Endometrial microvascular endothelial cells (primary cell): ENCODE results near the gene DLGAP1. TPM values are rescaled to one million over a fixed set of nuclear protein-coding genes. Genes with fewer than 3 reads are reported as not detected.

Source experiments
- in situ Hi-C: cut with HindIII; loops from 2 replicates; pipeline ENCODE4 v1.10.0; 2017; ENCODE audit warnings: low sequenced_read_pairs, low pct_unique_long_range_greater_than_20kb; ENCODE audit errors: inconsistent ontology term
- total RNA-seq: library from RNA; depleted of rRNA; stranded (reverse); fragments of >200 nt; gene quantifications from one replicate; pipeline ENCODE4 v1.2.3, GENCODE V29; 2015; ENCODE audit errors: inconsistent ontology term

Gene DLGAP1
- total RNA-seq, 1 donor from 2014 or later = not detected

DNA sequence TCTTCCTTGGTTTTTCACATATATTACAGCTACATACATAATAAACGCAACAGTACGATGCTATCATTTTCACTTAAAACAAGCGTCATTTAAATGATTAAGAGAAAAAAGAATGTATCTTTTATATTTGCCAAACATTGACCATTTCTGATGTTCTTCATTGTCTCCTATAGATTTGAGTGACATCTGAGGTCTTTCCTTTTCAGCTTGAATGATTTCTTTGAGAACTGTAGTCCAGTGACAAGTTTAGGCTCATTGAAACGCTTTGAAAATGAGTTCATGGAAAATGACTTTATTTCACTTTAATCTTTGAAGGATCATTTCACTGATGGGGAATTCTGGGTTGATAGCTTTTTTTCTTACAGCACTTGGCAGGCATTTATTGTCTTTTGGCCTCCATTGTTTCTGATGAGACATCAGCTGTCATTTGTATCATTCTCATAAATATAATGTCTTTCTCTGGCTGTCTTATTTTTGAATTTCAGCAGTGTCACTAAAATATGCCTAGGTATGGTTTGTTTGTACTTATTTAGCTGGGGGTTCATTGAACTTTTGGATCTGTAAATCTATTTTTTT, 994.2 kb downstream of the DLGAP1 start:
- in situ Hi-C loops = loop anchor here (25.0 kb wide), 1 partner anchor 199 kb away; the partner anchor contains the start of gene MYL12B

DNA sequence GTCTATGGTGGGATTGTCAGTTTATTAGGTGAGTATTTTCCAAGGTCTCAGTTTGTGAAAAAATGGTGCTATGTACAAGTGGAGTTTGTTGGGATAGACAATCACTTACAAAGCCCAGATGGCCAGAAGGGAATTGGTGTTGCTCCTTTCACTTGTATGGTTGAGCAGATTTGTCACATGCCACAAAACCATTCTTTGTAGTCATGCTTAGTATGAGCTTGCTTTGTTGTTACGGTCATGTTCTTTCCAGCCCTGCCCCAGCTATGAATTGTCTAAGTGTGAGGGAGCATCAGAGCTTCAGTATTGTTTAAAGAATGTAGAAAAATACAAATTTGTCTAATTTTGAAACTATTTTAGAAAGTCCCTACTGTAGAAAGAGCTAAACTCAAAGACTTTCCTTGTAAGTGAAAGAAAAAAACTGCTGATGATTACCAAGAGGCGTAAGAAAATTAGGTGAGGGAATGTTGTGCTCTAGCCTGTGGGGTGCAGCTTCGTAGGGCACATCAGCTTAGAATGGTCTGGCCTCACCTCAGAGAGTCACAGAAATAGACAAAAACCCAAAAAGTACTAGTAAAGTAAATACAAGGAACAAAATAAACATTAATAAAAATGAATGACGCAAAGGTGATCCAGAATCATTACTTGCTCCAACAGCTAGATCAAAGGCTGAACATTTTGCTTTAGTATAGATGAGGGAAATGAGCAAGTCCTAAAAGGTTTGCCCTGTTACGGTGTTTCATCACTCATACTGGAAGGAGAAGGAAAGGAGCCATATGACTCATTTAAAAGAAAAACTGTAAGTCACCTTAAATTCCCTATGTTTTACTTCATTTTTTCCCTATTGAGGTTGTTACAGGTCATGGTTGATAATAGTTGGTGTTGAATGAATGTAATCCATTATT, 995.9 kb downstream of the DLGAP1 start:
- in situ Hi-C loops = loop anchor here (10.0 to 25.0 kb wide), 2 partner anchors 197 to 206 kb away; partner anchors contain the start of gene MYL12B

DNA sequence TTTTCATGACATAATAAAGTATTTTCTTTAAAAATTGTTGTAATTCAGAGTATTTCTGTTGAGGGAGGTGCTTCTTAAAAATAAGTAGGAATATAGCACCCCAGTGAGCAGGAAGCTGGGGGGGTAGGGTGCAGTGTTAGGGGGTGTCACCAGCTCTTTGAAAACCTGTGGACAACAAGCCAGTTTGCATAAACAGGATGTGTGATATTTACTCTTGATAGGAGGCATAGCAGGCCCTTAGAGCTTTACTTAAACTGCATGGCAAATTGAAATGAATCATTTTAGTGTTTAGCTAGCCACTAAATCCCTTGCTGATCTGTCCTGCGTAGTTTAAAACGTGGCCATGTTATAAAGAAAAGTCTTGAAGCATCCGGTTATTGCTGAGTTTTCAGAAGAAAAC, 996.7 kb downstream of the DLGAP1 start:
- in situ Hi-C loops = loop anchor here (10.0 to 25.0 kb wide), 2 partner anchors 196 to 206 kb away; partner anchors contain the start of gene MYL12B

DNA sequence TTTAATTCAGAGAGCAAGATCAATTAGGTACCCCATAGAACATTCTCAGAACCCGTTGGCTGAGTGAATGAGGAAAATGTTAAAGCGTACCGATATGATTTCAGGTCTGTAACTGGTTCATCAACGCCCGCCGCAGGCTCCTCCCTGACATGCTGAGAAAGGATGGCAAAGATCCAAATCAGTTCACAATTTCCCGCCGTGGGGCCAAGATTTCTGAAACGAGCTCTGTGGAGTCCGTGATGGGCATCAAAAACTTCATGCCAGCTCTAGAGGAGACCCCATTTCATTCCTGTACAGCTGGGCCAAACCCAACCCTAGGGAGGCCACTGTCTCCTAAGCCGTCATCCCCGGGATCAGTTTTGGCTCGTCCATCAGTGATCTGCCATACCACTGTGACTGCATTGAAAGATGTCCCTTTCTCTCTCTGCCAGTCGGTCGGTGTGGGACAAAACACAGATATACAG, 997.8 kb downstream of the DLGAP1 start:
- in situ Hi-C loops = loop anchor here (10.0 to 25.0 kb wide), 2 partner anchors 195 to 208 kb away; partner anchors contain the start of gene MYL12B

DNA sequence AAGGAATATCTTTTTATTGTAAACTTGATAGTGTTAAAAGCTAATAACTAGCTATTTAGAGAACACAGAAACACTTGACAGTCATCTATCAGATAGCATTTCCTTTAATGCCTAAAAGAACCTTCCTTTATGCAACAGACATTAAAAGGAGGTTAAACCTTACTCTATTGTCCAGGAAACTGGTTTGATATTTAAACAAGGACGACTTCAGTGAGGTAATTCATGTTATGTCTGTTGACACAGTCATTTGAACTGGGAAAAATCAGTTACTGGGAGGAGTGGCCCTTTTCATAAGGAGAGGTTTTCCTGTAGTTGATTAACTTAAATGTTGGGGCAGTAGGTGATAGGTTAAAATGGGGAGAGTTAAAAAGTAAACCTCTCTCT, 998.4 kb downstream of the DLGAP1 start:
- in situ Hi-C loops = loop anchor here (10.0 to 25.0 kb wide), 2 partner anchors 194 to 208 kb away; partner anchors contain the start of gene MYL12B

DNA sequence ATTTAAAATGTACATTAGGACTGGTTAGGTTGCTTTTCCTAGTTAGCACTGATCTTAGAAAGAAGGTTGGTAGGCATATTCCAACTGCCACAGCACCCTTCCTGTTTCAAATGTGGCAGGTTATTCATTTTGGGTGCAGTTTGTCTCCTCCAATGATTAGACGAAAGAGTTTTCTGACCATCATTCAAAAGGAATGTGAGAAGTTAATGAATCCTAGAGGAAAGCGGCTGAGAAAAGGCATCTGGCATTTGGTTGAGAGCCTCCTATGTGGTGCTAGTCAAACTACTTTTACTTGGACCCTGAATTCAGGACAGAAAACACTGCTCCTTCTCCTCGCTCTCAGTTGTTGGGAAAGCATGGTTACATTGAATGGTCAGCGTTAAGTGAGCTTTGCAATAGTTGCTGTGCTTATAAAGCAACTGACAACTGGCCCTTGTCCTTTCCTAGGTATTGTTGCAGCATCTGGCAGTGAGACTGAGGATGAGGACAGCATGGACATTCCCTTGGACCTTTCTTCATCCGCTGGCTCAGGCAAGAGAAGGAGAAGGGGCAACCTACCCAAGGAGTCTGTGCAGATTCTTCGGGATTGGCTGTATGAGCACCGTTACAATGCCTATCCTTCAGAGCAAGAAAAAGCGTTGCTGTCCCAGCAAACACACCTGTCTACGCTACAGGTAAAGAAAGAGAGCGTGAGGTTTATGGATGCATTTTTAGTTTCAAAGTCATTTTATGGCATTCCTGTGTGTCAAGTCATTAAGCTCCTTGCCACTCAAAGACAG, 999.0 kb downstream of the DLGAP1 start:
- in situ Hi-C loops = loop anchor here (10.0 to 25.0 kb wide), 2 partner anchors 194 to 209 kb away; partner anchors contain the start of gene MYL12B

DNA sequence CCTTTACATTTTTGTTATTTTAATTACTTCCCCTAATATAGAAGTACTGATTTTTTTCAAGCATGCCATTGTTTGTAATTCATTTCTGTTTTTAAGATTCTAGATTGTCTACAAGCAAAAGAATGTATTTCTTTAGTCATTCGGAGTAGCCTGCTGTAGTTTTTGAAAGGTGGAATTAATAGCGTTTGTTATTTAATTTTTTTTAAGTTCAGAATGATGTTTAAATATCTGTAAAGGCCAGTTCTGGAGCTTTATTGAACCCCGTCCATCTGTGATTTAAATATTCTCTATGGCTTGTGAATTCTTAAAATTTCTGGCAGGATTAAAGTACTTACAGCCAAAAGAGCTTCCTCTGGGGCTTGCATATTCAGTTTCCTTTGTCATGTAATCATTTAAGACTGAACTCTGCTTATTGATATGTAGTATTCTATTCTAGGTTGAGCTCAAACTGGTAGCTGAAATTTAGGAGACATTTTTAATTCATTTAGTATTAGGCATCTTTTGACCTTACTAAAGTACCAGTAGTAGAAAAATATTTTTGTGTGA, 999.9 kb downstream of the DLGAP1 start:
- in situ Hi-C loops = loop anchor here (10.0 to 25.0 kb wide), 2 partner anchors 193 to 210 kb away; partner anchors contain the start of gene MYL12B

DNA sequence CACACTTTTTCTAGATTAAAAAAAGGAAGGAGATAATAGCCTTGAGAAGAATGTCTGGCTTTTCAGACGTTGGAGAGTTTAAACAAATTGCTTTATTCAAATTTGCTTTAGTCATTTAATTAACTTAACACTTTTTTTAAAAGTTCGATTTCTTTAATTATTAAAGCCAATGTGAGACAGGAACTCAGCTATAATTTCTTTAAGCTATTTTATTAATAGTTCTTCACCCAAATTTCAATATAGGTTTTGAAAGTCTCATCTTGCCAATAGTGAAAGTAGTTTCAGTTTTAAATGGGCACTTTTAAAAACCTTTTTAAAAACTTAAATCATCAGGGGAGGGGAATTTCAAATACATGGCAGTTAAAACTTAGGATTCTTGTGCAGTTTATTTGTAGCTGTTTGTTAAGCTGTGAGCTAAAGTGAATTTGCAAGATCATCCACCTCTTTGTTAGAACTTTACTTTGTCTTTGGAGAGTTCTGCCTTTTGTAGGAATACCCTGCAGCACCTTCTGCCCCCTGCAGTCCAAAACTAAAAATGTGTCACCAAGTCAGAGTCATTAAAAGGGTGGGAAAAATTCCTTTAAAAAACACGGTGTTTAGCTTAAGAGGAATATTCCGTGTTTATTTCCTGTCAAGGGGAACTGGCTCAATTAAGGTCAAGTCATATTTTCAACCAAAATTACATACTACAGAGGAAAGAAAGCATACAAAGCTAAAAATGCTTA, 1000.6 kb downstream of the DLGAP1 start:
- in situ Hi-C loops = loop anchor here (5.0 to 25.0 kb wide), 3 partner anchors 128 to 210 kb away; partner anchors contain the start of gene MYL12B

DNA sequence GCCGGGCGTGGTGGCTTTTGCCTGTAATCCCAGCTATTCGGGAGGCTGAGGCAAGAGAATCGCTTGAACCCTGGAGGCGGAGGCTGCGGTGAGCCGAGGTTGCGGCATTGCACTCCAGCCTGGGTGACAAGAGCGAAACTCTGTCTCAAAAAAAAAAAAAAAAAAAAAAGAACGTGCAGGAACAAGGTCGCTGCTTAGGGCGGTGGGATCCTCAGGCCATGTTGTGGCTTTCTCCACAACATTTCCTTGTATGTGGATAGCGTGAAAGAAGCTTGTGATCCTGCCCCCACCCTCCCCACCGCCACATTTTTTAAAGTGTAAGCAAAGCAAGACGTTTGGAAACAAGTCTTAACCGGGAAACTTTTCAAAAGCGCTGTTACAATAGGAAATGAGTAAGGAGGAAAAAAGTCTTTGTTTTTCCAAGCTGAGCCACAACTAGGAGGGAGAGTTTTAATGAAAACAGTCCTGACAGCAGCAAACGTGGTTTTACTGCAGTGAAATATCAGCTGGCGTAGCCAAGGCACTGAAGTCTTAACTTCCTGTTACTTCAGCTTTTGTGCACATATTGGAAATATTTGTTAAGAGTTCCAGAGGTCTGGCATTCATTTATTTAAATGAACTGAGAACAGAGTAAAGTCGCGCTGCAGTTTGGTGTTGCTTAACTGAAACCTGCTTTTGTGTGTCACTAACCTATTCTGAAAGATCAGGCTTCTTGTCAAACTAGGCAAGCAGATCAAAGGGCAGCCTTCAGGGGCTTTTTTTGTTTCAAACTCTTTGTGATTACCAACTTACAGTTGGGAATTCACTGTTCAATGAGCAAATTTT, 1001.4 kb downstream of the DLGAP1 start:
- in situ Hi-C loops = loop anchor here (5.0 to 25.0 kb wide), 3 partner anchors 129 to 211 kb away; partner anchors contain the start of gene MYL12B

DNA sequence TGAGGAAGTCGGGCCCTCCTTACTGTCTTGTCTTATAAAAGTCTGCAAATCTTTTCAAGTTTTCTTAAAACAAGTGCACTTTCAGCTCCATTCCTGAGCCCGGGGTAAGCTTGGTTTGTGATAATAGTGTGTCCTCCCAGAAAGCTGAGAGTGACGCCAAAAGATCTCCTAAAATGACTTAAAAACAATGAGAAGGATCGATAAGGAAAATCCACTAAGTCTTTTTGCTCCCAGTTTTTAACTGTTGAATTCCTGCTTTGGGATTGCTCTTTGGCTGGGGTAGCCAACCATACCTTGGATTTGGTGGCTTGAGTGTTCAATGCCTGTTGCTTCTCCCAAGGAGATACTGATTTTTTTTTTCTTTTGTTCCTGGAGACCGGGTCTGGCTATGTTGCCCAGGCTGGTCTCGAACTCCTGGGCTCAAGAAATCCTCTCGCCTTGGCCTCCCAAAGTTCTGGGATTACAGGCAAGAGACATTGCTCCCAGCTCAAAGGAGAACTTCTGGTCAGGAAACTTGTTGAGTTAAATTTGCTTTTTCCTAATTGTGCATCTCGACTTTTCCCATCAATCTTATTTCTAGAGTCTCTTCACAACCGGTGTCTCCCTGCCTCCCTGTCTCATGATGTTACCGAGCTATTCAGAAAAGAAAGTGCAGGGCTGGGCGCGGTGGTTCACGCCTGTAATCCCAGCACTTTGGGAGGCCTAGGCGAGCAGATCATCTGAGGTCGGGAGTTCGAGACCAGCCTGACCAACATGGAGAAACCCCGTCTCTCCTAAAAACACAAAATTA, 1002.2 kb downstream of the DLGAP1 start:
- in situ Hi-C loops = loop anchor here (5.0 to 25.0 kb wide), 3 partner anchors 129 to 212 kb away; partner anchors contain the start of gene MYL12B

DNA sequence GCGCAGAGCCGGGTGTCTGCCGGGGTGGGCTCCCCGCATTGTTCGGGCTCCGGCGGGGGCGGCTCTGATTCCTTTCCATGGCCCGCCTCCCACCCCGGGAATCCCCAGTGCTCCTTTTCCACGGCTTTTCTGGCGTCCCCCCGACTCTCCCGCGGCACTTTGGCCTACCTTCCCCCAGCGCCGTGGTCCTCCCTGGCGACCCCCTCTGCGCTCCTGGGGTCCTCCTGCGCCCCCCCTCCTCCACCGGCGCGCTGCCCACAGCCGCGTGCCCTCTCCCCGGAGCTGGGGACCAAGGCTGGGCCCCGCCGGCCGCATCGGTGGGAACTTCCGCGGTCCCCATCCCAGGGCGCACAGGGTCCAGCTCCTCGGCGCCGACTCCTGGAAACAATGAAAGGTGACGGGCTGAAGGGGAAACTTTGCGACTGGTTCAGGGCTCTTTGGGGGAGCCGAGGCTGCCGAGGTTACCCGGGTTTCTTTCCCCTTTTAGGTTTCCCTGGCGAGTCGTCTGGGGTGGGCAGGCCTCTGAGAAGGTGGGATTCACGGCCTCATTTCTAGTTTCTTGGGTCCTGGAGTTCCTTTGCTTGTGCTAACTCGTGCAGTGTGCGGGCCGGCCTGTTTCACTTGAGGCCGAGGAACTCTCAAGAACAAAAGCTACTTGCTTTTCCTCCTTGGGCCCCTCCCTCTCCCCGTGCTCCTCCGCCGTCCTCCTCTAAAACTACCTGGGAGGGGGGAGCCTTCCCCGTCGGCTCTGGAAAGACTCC, 1002.9 kb downstream of the DLGAP1 start:
- in situ Hi-C loops = loop anchor here (5.0 to 25.0 kb wide), 3 partner anchors 130 to 213 kb away; partner anchors contain the start of gene MYL12B

DNA sequence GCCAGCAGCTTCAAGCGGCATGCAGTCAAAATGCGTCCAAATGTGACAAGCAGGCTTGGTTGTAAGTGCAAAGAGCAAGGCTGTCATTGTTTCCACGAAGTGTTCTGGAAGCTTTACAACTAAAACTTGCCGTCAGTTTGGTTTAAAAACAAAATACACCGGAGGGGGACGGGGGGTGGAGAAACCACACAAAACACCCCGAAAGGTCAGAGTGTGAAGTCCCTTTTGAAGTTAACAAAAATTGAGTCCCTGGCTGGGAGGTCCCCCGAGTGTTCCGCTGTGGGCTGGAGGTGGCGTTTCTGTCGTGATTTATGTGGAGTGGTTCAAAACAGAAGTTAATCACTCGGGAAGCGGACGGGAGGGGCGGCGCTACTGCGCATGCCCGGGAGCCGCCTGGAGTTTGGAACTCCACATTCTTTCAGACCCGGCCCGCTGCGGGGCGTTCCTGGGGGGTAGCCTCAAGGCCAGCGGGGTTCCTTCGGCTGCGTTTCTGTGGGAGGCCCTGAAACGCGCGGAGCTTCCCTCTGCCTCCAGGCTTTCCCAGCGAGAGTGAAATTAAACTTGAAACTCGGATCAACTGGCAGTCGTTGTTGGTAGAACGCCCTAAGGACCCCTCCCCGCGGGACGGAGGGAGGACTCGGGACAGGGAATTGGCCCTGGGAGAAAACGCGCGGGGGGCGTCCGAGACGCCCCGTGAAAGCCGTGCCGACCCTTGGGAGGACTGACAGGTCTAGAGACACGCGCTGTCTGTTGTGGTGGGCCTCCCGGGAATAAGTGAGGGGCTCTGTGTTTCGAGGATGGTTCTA, 1003.7 kb downstream of the DLGAP1 start:
- in situ Hi-C loops = loop anchor here (5.0 to 25.0 kb wide), 3 partner anchors 131 to 213 kb away; partner anchors contain the start of gene MYL12B

DNA sequence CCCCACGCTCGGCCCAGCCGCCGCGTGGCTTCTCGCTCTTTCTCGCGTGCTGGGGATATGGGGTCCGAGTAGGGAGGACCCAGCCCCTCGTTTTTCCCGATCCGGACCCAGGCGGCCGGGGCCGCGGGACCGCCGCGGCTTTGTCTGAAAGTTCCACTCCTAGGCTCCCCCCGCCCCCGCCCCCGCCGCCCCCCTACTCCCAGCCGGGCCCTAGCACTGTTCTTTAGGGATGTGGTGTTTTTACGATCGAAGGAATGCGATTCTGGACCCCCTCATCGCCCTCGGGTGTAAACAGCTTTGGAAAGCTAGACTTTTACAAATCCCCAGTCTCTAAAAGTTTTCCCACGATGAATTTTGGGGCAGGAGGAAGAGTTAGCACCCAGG, 1004.3 kb downstream of the DLGAP1 start:
- in situ Hi-C loops = loop anchor here (5.0 to 25.0 kb wide), 3 partner anchors 132 to 214 kb away; partner anchors contain the start of gene MYL12B

DNA sequence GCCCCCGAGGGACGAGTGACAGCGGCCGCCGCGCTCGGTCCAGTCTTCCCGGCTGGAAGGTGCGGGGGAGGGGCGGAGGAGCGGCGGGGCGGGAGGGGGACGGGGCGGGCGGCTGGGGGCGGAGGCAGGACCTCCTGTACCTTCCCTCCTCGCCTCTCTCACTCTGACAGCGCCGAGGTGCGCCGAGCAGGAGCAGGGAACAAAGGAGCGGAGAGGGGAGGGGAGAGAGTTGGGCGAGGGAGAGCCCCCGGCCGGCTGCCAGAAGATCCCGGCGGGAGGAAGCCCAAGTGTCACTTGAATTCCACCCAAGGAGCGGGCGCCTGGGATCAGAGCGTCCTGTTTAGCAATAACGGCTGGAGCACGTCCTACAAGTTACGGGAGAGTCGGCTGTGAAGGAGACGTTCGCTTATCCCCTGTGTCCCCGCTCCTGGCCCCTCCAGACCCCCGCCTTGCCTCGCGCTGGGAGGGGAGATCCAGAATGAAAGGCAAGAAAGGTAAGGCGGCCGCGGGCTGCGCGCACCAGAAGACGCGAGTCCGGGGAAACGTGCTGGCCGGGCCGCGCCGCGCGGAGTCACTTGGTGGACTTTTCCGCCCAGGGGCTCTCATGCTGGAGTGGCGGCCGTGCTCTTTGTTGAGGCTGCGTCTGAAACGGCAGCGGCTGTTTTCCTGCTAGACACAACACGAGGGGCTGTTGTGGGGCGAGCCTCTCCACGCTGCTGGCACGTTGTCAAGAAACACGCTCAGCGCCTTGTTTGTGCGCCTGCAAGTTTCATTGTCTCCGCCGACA, 1004.9 kb downstream of the DLGAP1 start, which contains the start of gene TGIF1:
TSS of gene TGIF1 (plus strand) at position 161 of the 787 bp plus-strand sequence. CDS start at position 479, 318 bp downstream.
- in situ Hi-C loops = loop anchor here (5.0 to 25.0 kb wide), 3 partner anchors 132 to 215 kb away; partner anchors contain the start of gene MYL12B
